Caco-2 (cell line): ENCODE results near the gene GID8. TPM values are rescaled to one million over a fixed set of nuclear protein-coding genes. Genes with fewer than 3 reads are reported as not detected.
A peak's percentile ranks its signal among the peaks of the same experiment; 100 is the strongest.

ENCODE experiments used
- BruUV-seq: library from RNA; stranded (reverse); fragments of 400-500 nt; replicated peaks from 2 replicates; lab custom pipeline; 2021; lab: Mats Ljungman, UMichigan
- CTCF ChIA-PET: fragments of 300-600 bp; sonication (Branson Sonifier 250); formaldehyde crosslinking; loops from one replicate; lab custom pipeline; 2022; ENCODE audit warnings: antibody characterized with exemption; lab: Charles Lee
- POLR2A ChIA-PET: fragments of 300-600 bp; sonication (Branson Sonifier 250); formaldehyde crosslinking; loops from one replicate; lab custom pipeline; 2022; ENCODE audit warnings: antibody characterized with exemption; lab: Charles Lee
- DNase-seq, 2 experiments: peaks; one replicate each; pipeline versions ENCODE4 v3.0.0 to v3.0.0-alpha.2; 2020 to 2022
- H3K27me3 ChIP-seq: replicated peaks from 2 replicates; pipeline ENCODE4 v1.6.0; 2011; ENCODE audit warnings: low read length; ENCODE audit not compliant: control insufficient read depth, insufficient read depth
- H3K36me3 ChIP-seq: 2 replicates; pipeline ENCODE4 v1.5.1; 2011; ENCODE audit warnings: low read length; ENCODE audit not compliant: control insufficient read depth, insufficient read depth
- H3K4me1 ChIP-seq: fragments of 250-450 bp; sonication (Bioruptor Pico); 2 replicates; pipeline ENCODE4 v1.5.1; 2020; ENCODE audit warnings: mild to moderate bottlenecking
- H3K4me3 ChIP-seq: 2 replicates; pipeline ENCODE4 v1.5.1; 2011; ENCODE audit warnings: low read depth, mild to moderate bottlenecking, control low read depth, low read length
- H3K9me3 ChIP-seq: fragments of 250-450 bp; sonication (Bioruptor Pico); 2 replicates; pipeline ENCODE4 v1.5.1; 2020; ENCODE audit warnings: mild to moderate bottlenecking, moderate library complexity
- H3K27ac Mint-ChIP-seq: one replicate; pipeline ENCODE4 v1.8.0; 2022; ENCODE audit warnings: mixed read lengths; ENCODE audit not compliant: unreplicated experiment
- H3K27me3 Mint-ChIP-seq: one replicate; pipeline ENCODE4 v1.8.0; 2022; ENCODE audit warnings: mixed read lengths; ENCODE audit not compliant: insufficient read depth, unreplicated experiment
- H3K36me3 Mint-ChIP-seq: one replicate; pipeline ENCODE4 v1.8.0; 2022; ENCODE audit warnings: mild to moderate bottlenecking, mixed read lengths; ENCODE audit not compliant: insufficient read depth, unreplicated experiment
- H3K4me1 Mint-ChIP-seq: one replicate; pipeline ENCODE4 v1.8.0; 2022; ENCODE audit warnings: low read depth, mixed read lengths; ENCODE audit not compliant: unreplicated experiment
- H3K4me3 Mint-ChIP-seq: one replicate; pipeline ENCODE4 v1.8.0; 2022; ENCODE audit warnings: mild to moderate bottlenecking, moderate library complexity, mixed read lengths; ENCODE audit not compliant: unreplicated experiment
- H3K9me3 Mint-ChIP-seq: one replicate; pipeline ENCODE4 v1.8.0; 2022; ENCODE audit warnings: mixed read lengths; ENCODE audit not compliant: unreplicated experiment
- CTCF ChIP-seq, 2 experiments: fragments of 200-600 bp in 1 of 2; IDR thresholded peaks; 1 replicate in 1 of 2; 2 replicates in 1 of 2; pipeline versions ENCODE4 v1.5.1 to v1.8.0; 2011 to 2022; ENCODE audit warnings: antibody characterized with exemption in 1 of 2, control low read depth in 1 of 2, inconsistent platforms in 1 of 2, low read depth in 1 of 2, low read length in 1 of 2, mild to moderate bottlenecking in 1 of 2, moderate library complexity in 1 of 2; ENCODE audit not compliant: insufficient read depth in 1 of 2, severe bottlenecking in 1 of 2, unreplicated experiment in 1 of 2
- intact Hi-C: fragments of 100-400 bp; cut with micrococcal nuclease; formaldehyde crosslinking; loops from one replicate; pipeline ENCODE4 v1.10.0; 2022; ENCODE audit not compliant: unreplicated experiment
- total RNA-seq: library from RNA; stranded (reverse); gene quantifications from 2 replicates; pipeline ENCODE4 v1.2.3, GENCODE V29; 2022

The GID8 gene
- total RNA-seq, 1 experiment from 2014 or later, result 133 TPM

GRCh38 chr20:62979310-62979709 lies 41.4 kb downstream of the GID8 start:
- ChIA-PET POLR2A (no interaction called here), CTCF (interaction anchor here (0.9 to 2.3 kb wide), 4 partner anchors 24 to 185 kb away, joined by 3 to 20 read pairs (median 4); no protein-coding TSS in a partner anchor)
- Histone ChIP-seq H3K36me3 (no peaks in the 10 kb centered on the region), H3K4me1 (no peaks in the 10 kb centered on the region), H3K27me3 (no peaks in the 10 kb centered on the region), H3K4me3 (no peak overlapping the region), H3K9me3 (no peaks in the 10 kb centered on the region)
- peaks cover 4% of the 10 kb centered on the region for H3K27me3 Mint-ChIP-seq
- no peak overlapping the region for H3K4me3 Mint-ChIP-seq
- H3K4me1 Mint-ChIP-seq, result no peaks in the 10 kb centered on the region
- intact Hi-C loops, result no loop called here
- no peak overlapping the region for H3K27ac Mint-ChIP-seq
- TF ChIP-seq CTCF (IDR thresholded peaks at IDR 0.05; ENCODE audit: insufficient read depth in 1 of 2, low read depth in 1 of 2, low read length in 1 of 2, severe bottlenecking in 1 of 2, unreplicated experiment in 1 of 2), result peak in 1 of 2 experiments; percentile 17
- no peaks in the 10 kb centered on the region for H3K36me3 Mint-ChIP-seq
- no peaks in the 10 kb centered on the region for H3K9me3 Mint-ChIP-seq
- DNase-seq, result no peak
- BruUV-seq, result no TSS peak

- Histone ChIP-seq H3K27me3 (no peaks in the 10 kb centered on the region), H3K36me3 (no peaks in the 10 kb centered on the region), H3K4me1 (no peaks in the 10 kb centered on the region), H3K4me3 (no peak overlapping the region), H3K9me3 (no peaks in the 10 kb centered on the region)
- Mint-ChIP-seq H3K27ac (no peak overlapping the region), H3K36me3 (no peaks in the 10 kb centered on the region), H3K4me3 (no peak overlapping the region), H3K27me3 (peaks cover 4% of the 10 kb centered on the region), H3K9me3 (no peaks in the 10 kb centered on the region), H3K4me1 (no peaks in the 10 kb centered on the region)
- intact Hi-C loops, result no loop called here
- DNase-seq, result no peak
- ChIA-PET POLR2A (no interaction called here), CTCF (interaction anchor here (0.9 to 2.3 kb wide), 6 partner anchors 7 to 186 kb away, joined by 3 to 20 read pairs (median 4); no protein-coding TSS in a partner anchor)
- BruUV-seq, result no TSS peak
- TF ChIP-seq CTCF (IDR thresholded peaks at IDR 0.05; ENCODE audit: insufficient read depth in 1 of 2, low read depth in 1 of 2, low read length in 1 of 2, severe bottlenecking in 1 of 2, unreplicated experiment in 1 of 2), result no peak
Measured at GRCh38 chr20:62979876-62980373, 42.0 kb downstream of the GID8 start.

GRCh38 chr20:62980380-62980960 lies 42.5 kb downstream of the GID8 start:
- Mint-ChIP-seq H3K4me3 (no peak overlapping the region), H3K36me3 (no peaks in the 10 kb centered on the region), H3K27ac (no peak overlapping the region), H3K9me3 (no peaks in the 10 kb centered on the region), H3K4me1 (no peaks in the 10 kb centered on the region), H3K27me3 (peaks cover 4% of the 10 kb centered on the region)
- BruUV-seq, result no TSS peak
- no peaks in the 10 kb centered on the region for H3K4me1 ChIP-seq
- H3K27me3 ChIP-seq, result no peaks in the 10 kb centered on the region
- no peak overlapping the region for H3K4me3 ChIP-seq
- CTCF ChIA-PET, result interaction anchor here (0.9 to 2.3 kb wide), 3 partner anchors 8 to 34 kb away, joined by 3 to 20 read pairs (median 8); no protein-coding TSS in a partner anchor
- DNase-seq, result no peak
- H3K9me3 ChIP-seq, result no peaks in the 10 kb centered on the region
- POLR2A ChIA-PET, result interaction anchor here (0.7 kb wide), 1 partner anchor 28 kb away, joined by 3 read pairs; no protein-coding TSS in a partner anchor
- no peaks in the 10 kb centered on the region for H3K36me3 ChIP-seq
- intact Hi-C loops, result no loop called here
- TF ChIP-seq CTCF (IDR thresholded peaks at IDR 0.05; ENCODE audit: insufficient read depth in 1 of 2, low read depth in 1 of 2, low read length in 1 of 2, severe bottlenecking in 1 of 2, unreplicated experiment in 1 of 2), result no peak
